Nephron progenitor cell (in vitro differentiated cells): ENCODE measurements around the gene CACNA2D3.

Experiments used
- DNase-seq: peaks from one replicate; pipeline ENCODE4 v3.0.0; 2021
- H3K27ac Mint-ChIP-seq: 2 replicates; pipeline ENCODE4 v1.8.0; 2021; ENCODE audit warnings: mild to moderate bottlenecking, moderate library complexity, mixed read lengths
- H3K27me3 Mint-ChIP-seq: 2 replicates; pipeline ENCODE4 v1.8.0; 2021; ENCODE audit warnings: mild to moderate bottlenecking, low read depth, mixed read lengths; ENCODE audit not compliant: poor library complexity
- H3K36me3 Mint-ChIP-seq: 2 replicates; pipeline ENCODE4 v1.8.0; 2021; ENCODE audit warnings: low read depth, mixed read lengths
- H3K4me1 Mint-ChIP-seq: 2 replicates; pipeline ENCODE4 v1.8.0; 2021; ENCODE audit warnings: mixed read lengths
- H3K4me3 Mint-ChIP-seq: 2 replicates; pipeline ENCODE4 v1.8.0; 2021; ENCODE audit warnings: mild to moderate bottlenecking, moderate library complexity, mixed read lengths
- H3K9me3 Mint-ChIP-seq: 2 replicates; pipeline ENCODE4 v1.8.0; 2021; ENCODE audit warnings: mild to moderate bottlenecking, moderate library complexity, mixed read lengths
- TF ChIP-seq, protein P1 (sequence below): fragments of 200-600 bp; sonication (generic); IDR thresholded peaks from 2 replicates; pipeline ENCODE4 v1.5.0; 2021; ENCODE audit warnings: antibody characterized with exemption

The CACNA2D3 gene

GRCh38 chr3:54228806-54229205, 106.5 kb downstream of the CACNA2D3 start:
- H3K9me3 Mint-ChIP-seq = no peaks in the 10 kb centered on the region
- no peaks in the 10 kb centered on the region for H3K27me3 Mint-ChIP-seq
- TF ChIP-seq, protein P1, sequence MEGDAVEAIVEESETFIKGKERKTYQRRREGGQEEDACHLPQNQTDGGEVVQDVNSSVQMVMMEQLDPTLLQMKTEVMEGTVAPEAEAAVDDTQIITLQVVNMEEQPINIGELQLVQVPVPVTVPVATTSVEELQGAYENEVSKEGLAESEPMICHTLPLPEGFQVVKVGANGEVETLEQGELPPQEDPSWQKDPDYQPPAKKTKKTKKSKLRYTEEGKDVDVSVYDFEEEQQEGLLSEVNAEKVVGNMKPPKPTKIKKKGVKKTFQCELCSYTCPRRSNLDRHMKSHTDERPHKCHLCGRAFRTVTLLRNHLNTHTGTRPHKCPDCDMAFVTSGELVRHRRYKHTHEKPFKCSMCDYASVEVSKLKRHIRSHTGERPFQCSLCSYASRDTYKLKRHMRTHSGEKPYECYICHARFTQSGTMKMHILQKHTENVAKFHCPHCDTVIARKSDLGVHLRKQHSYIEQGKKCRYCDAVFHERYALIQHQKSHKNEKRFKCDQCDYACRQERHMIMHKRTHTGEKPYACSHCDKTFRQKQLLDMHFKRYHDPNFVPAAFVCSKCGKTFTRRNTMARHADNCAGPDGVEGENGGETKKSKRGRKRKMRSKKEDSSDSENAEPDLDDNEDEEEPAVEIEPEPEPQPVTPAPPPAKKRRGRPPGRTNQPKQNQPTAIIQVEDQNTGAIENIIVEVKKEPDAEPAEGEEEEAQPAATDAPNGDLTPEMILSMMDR = no peak
- H3K4me3 Mint-ChIP-seq = no peak overlapping the region
- H3K27ac Mint-ChIP-seq = no peak overlapping the region
- DNase-seq = no peak
- H3K4me1 Mint-ChIP-seq = peaks cover 24% of the 10 kb centered on the region
- no peaks in the 10 kb centered on the region for H3K36me3 Mint-ChIP-seq

- Mint-ChIP-seq H3K27me3 (peaks cover 6% of the 10 kb centered on the region), H3K27ac (no peak overlapping the region), H3K4me3 (no peak overlapping the region), H3K4me1 (peaks cover 17% of the 10 kb centered on the region), H3K36me3 (no peaks in the 10 kb centered on the region), H3K9me3 (peaks cover 9% of the 10 kb centered on the region)
- DNase-seq = no peak
- TF ChIP-seq, protein P1 = no peak
Measured at GRCh38 chr3:54232618-54233017, 110.3 kb downstream of the CACNA2D3 start.

- peaks cover 9% of the 10 kb centered on the region for H3K9me3 Mint-ChIP-seq
- H3K4me3 Mint-ChIP-seq = no peak overlapping the region
- H3K4me1 Mint-ChIP-seq = peaks cover 24% of the 10 kb centered on the region
- H3K27me3 Mint-ChIP-seq = peaks cover 7% of the 10 kb centered on the region
- TF ChIP-seq, protein P1 = no peak
- no peaks in the 10 kb centered on the region for H3K36me3 Mint-ChIP-seq
- H3K27ac Mint-ChIP-seq = no peak overlapping the region
- no peak for DNase-seq
Measured at GRCh38 chr3:54235998-54236397, 113.6 kb downstream of the CACNA2D3 start.

DNA sequence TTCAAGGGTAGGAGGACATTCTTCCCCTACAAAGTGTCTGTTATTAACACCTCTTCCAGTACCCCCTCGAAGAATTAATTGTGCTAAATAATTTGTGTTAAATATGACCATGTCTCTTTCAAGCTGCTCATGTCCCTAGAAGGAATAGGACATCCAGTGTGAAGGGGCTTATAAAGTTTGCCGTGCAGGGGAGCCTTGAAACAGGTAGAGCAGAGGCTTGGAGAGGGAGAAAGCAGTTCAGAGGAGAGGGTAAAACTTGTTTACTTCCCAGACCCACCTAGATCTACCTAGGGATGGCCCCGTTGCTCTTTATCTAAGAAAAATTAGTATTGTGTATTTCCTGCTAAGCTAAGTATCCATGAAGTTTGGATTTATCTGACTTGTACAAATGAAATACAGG, 114.8 kb downstream of the CACNA2D3 start:
- no peak for DNase-seq
- Mint-ChIP-seq H3K4me1 (peaks cover 22% of the 10 kb centered on the region), H3K27ac (peak overlapping the region; percentile 50), H3K27me3 (peaks cover 10% of the 10 kb centered on the region), H3K36me3 (no peaks in the 10 kb centered on the region), H3K9me3 (peaks cover 9% of the 10 kb centered on the region), H3K4me3 (no peak overlapping the region)
- TF ChIP-seq, protein P1 = no peak

DNA sequence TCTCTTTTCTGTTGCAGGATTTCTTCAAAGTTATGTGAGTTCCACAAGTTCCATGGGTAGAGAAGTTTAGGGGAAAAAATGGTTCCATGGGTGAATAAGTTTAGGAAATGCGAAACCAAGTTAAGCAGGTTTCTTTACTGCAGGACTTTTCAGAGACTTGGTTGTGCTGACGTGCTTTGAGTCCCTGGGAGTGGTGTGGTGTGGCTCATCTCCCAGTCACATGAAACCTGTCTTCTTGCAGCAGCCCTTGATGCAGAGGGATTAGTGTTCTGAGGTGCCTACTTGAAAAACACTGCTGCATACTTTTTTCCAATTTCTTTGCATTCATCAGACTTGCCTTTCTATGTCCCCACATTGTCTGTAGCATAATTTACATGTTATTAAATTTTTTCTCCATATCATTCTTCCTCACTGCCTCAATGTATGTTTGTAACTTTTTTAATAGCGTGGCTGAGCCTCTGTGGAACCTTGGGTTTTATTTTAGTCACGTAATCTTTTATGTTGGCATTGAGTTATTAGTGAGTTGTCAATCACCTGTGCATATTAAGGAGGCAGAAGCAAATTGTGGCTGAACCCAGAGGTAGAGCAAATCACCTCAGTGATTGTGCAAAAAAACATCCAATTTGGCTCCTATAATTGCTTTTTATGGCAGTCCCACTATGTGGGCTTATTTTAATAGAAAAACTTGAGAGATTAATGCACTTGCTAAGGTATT, 115.6 kb downstream of the CACNA2D3 start:
- TF ChIP-seq, protein P1 = no peak
- H3K4me1 Mint-ChIP-seq = peaks cover 14% of the 10 kb centered on the region
- no peak overlapping the region for H3K4me3 Mint-ChIP-seq
- peaks cover 12% of the 10 kb centered on the region for H3K27me3 Mint-ChIP-seq
- H3K36me3 Mint-ChIP-seq = no peaks in the 10 kb centered on the region
- peaks cover 9% of the 10 kb centered on the region for H3K9me3 Mint-ChIP-seq
- no peak for DNase-seq
- no peak overlapping the region for H3K27ac Mint-ChIP-seq

- Mint-ChIP-seq H3K36me3 (no peaks in the 10 kb centered on the region), H3K27me3 (peaks cover 9% of the 10 kb centered on the region), H3K4me1 (peaks cover 22% of the 10 kb centered on the region), H3K4me3 (no peak overlapping the region), H3K27ac (no peak overlapping the region), H3K9me3 (peaks cover 5% of the 10 kb centered on the region)
- TF ChIP-seq, protein P1 = no peak
- no peak for DNase-seq
Measured at GRCh38 chr3:54240309-54240708, 118.0 kb downstream of the CACNA2D3 start.
